HepG2 (cell line): ENCODE results near the gene CLASP2.
"Not testable (repeated sequence)": the region's sequence is repeated elsewhere in the genome, so short reads cannot be mapped to it uniquely, and the experiment has no call there.

Experiments
- AKAP8 ChIP-seq: sonication (generic); formaldehyde crosslinking; IDR thresholded peaks from 2 replicates; pipeline ENCODE4 v1.5.1; 2020; ENCODE audit warnings: mild to moderate bottlenecking, missing genetic modification reagents
- CREB3 ChIP-seq: sonication (generic); formaldehyde crosslinking; IDR thresholded peaks from 2 replicates; pipeline ENCODE4 v1.5.0; 2020; ENCODE audit warnings: missing genetic modification reagents
- CTCF ChIP-seq: sonication (generic); formaldehyde crosslinking; IDR thresholded peaks from 2 replicates; pipeline ENCODE4 v1.5.0; 2020; ENCODE audit warnings: mild to moderate bottlenecking, missing genetic modification reagents, moderate library complexity
- HCFC1 ChIP-seq: fragments of 150-350 bp; IDR thresholded peaks from 2 replicates; pipeline ENCODE4 v1.6.1; 2014; ENCODE audit warnings: low read depth, low read length
- MYC ChIP-seq: sonication (generic); formaldehyde crosslinking; IDR thresholded peaks from 2 replicates; pipeline ENCODE4 v1.9.0; 2021; ENCODE audit warnings: missing genetic modification reagents, borderline replicate concordance
- NFE2L2 ChIP-seq: fragments of 150-350 bp; IDR thresholded peaks from 2 replicates; pipeline ENCODE4 v1.6.1; 2014; ENCODE audit warnings: low read length
- SMARCC2 ChIP-seq: fragments of 450-650 bp; IDR thresholded peaks from 2 replicates; pipeline ENCODE4 v1.6.1; 2017; ENCODE audit warnings: antibody characterized with exemption, mild to moderate bottlenecking
- ZBTB42 ChIP-seq: sonication (generic); formaldehyde crosslinking; IDR thresholded peaks from 2 replicates; pipeline ENCODE4 v1.5.0; 2020; ENCODE audit warnings: mild to moderate bottlenecking, missing genetic modification reagents
- ZNF775 ChIP-seq: sonication (generic); formaldehyde crosslinking; IDR thresholded peaks from 2 replicates; pipeline ENCODE4 v1.4.0; 2020; ENCODE audit warnings: missing genetic modification reagents, mild to moderate bottlenecking, moderate library complexity, borderline replicate concordance
- ZNF776 ChIP-seq: sonication (generic); formaldehyde crosslinking; IDR thresholded peaks from 2 replicates; pipeline ENCODE4 v1.4.0; 2020; ENCODE audit warnings: mild to moderate bottlenecking, missing genetic modification reagents

- TF ChIP-seq CTCF (CRISPR knock-in tag); HCFC1; MYC (CRISPR knock-in tag); ZNF776 (CRISPR knock-in tag); NFE2L2; SMARCC2; ZNF775 (CRISPR knock-in tag); ZBTB42 (CRISPR knock-in tag); CREB3 (CRISPR knock-in tag); AKAP8 (CRISPR knock-in tag): not testable (repeated sequence)
Observed at GRCh38 chr3:33447256-33447625, 270.8 kb downstream of the CLASP2 start.
